ENCODE measurements around the gene HIVEP2. TPM values are rescaled to one million over a fixed set of nuclear protein-coding genes. Genes with fewer than 3 reads are reported as not detected.

Gene HIVEP2
- total RNA-seq, 4 donors from 2014 or later, result 8.6 to 19.3 (median 12.7) TPM

DNA sequence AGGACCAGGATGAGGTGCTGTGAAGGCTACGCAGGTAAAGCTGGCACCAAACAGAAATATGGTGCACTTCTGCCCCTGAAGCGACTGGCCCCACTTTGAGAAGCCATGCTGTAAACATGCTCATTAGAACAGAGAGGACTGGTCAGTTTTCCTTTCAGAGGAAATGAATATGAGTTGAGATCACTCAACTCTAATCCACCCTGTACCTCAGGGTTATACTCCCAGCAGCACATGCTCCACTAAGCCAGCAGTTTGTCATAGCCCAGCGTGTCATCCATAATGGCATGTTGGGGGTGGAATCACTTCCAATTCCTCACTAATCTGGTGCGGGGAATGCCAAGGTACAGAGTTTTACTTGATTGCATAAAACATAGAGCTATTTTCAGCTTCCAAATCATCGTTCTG is 98.1 kb downstream of the HIVEP2 start:
- WGBS, 2 donors, result 60 to 64% methylated on average over 5 of the region's 5 CpGs
- no peak for DNase-seq
- Histone ChIP-seq H3K36me3 (no peaks in the 10 kb centered on the region), H3K4me3 (peak overlapping the region in 1 of 4 donors; percentile 50), H3K27me3 (no peaks in the 10 kb centered on the region), H3K4me1 (peaks cover 21 to 89% (median 61%) of the 10 kb centered on the region in 3 donors), H3K27ac (peak overlapping the region; percentile 77 to 87 (median 84)), H3K9me3 (no peaks in the 10 kb centered on the region)
- TF ChIP-seq, protein P1, sequence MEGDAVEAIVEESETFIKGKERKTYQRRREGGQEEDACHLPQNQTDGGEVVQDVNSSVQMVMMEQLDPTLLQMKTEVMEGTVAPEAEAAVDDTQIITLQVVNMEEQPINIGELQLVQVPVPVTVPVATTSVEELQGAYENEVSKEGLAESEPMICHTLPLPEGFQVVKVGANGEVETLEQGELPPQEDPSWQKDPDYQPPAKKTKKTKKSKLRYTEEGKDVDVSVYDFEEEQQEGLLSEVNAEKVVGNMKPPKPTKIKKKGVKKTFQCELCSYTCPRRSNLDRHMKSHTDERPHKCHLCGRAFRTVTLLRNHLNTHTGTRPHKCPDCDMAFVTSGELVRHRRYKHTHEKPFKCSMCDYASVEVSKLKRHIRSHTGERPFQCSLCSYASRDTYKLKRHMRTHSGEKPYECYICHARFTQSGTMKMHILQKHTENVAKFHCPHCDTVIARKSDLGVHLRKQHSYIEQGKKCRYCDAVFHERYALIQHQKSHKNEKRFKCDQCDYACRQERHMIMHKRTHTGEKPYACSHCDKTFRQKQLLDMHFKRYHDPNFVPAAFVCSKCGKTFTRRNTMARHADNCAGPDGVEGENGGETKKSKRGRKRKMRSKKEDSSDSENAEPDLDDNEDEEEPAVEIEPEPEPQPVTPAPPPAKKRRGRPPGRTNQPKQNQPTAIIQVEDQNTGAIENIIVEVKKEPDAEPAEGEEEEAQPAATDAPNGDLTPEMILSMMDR (IDR thresholded peaks at IDR 0.05), result no peak
- TF ChIP-seq POLR2A (IDR thresholded peaks at IDR 0.05), result no peak
- intact Hi-C loops (cut with DNase I), result no loop called here

DNA sequence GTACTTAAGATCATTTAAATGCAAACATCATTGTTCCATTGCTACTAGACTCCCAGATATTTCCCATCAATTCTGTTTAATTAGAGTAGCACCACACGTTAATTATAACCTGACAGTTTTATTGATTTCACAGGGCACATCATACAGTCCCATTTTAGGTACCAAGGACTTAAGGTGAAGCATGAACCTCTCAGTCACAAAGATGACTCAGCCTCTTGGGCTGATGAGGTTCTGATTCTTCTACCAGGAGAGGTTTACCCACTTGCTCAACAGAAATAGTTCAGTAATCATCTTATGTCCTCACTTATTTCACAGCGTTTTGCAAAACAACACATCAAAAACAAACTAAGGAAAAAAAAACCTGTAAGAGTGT is 98.5 kb downstream of the HIVEP2 start:
- 32 to 50% methylated on average over 2 of the region's 2 CpGs for WGBS, 2 donors
- no peaks in the 10 kb centered on the region for H3K27me3 ChIP-seq
- peak overlapping the region in 2 of 4 donors; percentile 36 to 50 for H3K4me3 ChIP-seq
- intact Hi-C loops (cut with DNase I), result no loop called here
- DNase-seq, result no peak
- no peaks in the 10 kb centered on the region for H3K9me3 ChIP-seq
- no peak for TF ChIP-seq POLR2A (IDR thresholded peaks at IDR 0.05)
- TF ChIP-seq, protein P1 (IDR thresholded peaks at IDR 0.05), result no peak
- peak overlapping the region; percentile 77 to 87 (median 84) for H3K27ac ChIP-seq
- H3K36me3 ChIP-seq, result no peaks in the 10 kb centered on the region
- peaks cover 21 to 88% (median 58%) of the 10 kb centered on the region in 3 donors for H3K4me1 ChIP-seq

DNA sequence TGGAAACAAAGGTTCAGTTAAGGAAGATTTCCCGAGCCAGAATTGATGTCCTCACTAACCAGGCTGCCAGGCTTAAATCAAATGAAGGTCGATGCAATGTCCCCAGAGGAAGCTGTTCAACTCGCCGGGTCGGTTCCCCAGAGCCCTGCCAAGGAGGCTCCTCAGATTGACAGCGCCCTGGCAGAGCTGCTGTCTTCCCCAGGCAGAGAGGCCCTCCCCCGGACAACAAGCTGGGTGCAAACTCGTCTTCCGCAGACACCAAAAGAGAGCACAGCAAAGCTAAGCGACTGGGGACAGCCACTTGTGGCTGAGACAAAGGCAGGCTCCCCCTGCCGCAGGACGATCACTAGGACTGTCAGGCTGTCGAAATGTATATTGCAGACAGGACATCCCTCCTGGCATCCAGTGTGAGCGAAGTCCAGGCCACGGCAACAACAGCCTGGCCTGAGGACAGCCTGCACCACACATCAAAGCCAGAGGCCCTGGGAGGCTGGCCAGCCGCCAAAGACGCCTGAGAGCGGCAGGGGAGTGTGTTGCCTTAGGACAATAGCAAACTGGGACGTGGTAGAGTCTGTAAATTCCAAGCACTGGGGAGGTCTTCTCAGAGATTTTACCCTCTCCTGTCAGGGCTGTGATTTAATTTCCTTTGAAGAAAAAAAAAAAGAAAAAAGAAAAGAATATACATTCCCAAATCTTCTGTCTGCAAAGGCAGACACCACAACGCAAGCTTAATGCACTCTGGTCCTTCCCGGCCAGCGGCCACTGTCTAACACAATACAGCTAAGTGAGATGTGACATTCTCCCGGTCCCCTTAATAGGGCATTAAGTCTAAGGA is 99.1 kb downstream of the HIVEP2 start:
- intact Hi-C loops (cut with DNase I), result no loop called here
- TF ChIP-seq, protein P1 (IDR thresholded peaks at IDR 0.05), result no peak
- TF ChIP-seq POLR2A (IDR thresholded peaks at IDR 0.05), result peak in 1 of 4 donors; percentile 28
- no peaks in the 10 kb centered on the region for H3K27me3 ChIP-seq
- H3K9me3 ChIP-seq, result no peaks in the 10 kb centered on the region
- peaks cover 21 to 82% (median 52%) of the 10 kb centered on the region in 3 donors for H3K4me1 ChIP-seq
- peak overlapping the region; percentile 1 to 50 (median 26) for H3K4me3 ChIP-seq
- H3K36me3 ChIP-seq, result no peaks in the 10 kb centered on the region
- H3K27ac ChIP-seq, result peak overlapping the region; percentile 77 to 87 (median 84)
- 14% methylated on average over 15 to 17 of the region's 23 CpGs for WGBS, 2 donors
- no peak for DNase-seq

DNA sequence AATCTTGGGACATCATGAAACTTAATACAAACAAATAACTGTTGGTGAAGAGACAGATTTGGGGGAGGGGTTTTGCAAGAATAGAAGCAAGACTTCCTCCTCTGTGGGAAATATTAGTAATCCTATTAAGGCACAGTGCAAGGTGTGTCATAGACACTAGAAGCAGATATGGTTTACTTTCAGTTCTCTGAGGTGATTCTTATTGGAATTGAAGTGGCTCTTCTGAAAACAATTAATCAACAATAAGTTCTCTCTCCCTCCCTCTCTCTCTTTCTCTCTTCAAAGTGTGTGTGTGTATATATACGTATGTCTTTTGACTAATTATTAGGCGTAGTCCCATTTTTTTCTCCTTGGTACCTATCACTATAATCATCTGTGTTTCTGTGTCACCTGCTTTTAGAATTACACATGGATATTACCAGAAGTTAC is 99.8 kb downstream of the HIVEP2 start:
- H3K4me3 ChIP-seq, result peak overlapping the region in 3 of 4 donors; percentile 17 to 50 (median 36)
- H3K36me3 ChIP-seq, result no peaks in the 10 kb centered on the region
- intact Hi-C loops (cut with DNase I), result no loop called here
- no peaks in the 10 kb centered on the region for H3K9me3 ChIP-seq
- WGBS, 2 donors, result 25 to 49% methylated on average over 2 of the region's 2 CpGs
- no peaks in the 10 kb centered on the region for H3K27me3 ChIP-seq
- TF ChIP-seq, protein P1 (IDR thresholded peaks at IDR 0.05), result no peak
- no peak for TF ChIP-seq POLR2A (IDR thresholded peaks at IDR 0.05)
- peaks cover 21 to 76% (median 47%) of the 10 kb centered on the region in 3 donors for H3K4me1 ChIP-seq
- peak overlapping the region; percentile 77 to 87 (median 84) for H3K27ac ChIP-seq
- DNase-seq, result no peak

DNA sequence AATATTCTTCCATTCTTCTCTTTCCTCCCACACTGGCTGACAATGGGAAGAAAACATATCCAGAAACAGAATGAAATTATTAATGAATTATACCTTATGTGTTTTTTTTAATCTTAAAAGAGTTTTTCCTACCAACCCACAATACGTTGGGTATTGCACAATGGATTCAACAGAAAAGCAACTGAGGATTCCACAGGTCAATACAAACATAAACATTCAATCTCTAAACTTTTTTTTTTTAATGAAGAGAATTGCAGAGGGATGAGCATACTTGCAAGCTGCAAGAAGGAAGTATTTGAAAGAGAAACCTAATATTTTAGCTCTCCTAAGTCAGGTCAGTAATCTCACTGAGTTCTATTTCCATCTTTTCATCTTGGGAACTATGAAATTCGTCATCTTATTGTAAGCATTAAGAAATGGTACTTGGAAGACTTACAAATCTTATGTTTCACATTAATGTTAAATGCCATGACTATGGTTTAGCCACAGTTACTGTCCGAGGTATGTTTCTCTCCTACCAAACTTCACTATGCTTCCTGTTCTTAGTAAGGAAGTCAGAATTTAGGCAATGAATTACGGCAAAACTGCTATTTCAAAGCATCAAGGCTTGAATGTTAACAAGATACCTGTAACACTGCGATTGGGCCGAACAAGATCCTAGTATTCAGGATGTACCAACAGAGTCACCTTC is 100.8 kb downstream of the HIVEP2 start:
- Histone ChIP-seq H3K27me3 (no peaks in the 10 kb centered on the region), H3K4me3 (peak overlapping the region in 2 of 4 donors; percentile 36 to 50), H3K9me3 (no peaks in the 10 kb centered on the region), H3K4me1 (peaks cover 21 to 81% (median 50%) of the 10 kb centered on the region in 3 donors), H3K36me3 (no peaks in the 10 kb centered on the region), H3K27ac (peak overlapping the region in 3 of 4 donors; percentile 82 to 87 (median 86))
- TF ChIP-seq, protein P1 (IDR thresholded peaks at IDR 0.05), result no peak
- no peak for TF ChIP-seq POLR2A (IDR thresholded peaks at IDR 0.05)
- DNase-seq, result no peak
- intact Hi-C loops (cut with DNase I), result no loop called here
- 36 to 64% methylated on average over 6 of the region's 6 CpGs for WGBS, 2 donors

Measured in esophagus squamous epithelium (tissue), 5 donors.